ENCODE measurements around the gene SMIM1.
A peak's percentile ranks its signal among the peaks of the same experiment; 100 is the strongest.

SMIM1 gene

DNA sequence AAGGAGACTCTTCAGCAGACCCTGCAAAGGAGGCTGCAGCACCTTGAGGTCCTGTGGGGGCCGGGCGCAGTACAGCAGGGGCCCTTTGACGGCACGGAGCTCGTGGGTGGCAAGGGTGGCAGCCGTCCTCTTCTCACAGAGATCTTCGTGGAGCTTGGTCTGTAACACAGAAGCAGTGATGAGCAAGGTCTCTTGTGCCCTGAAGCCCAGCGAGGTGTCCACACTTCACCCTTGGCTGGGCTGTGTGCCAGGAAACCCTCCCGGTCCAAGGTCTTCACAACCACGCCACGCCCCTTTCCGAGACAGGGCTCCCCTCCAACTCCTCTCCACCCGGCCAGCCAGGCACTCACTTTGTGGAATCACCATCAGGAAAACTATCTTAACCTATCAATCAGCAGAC, 12.5 kb downstream of the SMIM1 start:
- Mint-ChIP-seq H3K27me3 (ENCODE audit: low read depth, poor library complexity) (peaks cover 2% of the 10 kb centered on the region), H3K27ac (peak overlapping the region; percentile 56), H3K9me3 (no peaks in the 10 kb centered on the region), H3K36me3 (ENCODE audit: low read depth) (peaks cover 53% of the 10 kb centered on the region), H3K4me3 (no peak overlapping the region), H3K4me1 (no peaks in the 10 kb centered on the region)
- TF ChIP-seq CTCF (IDR thresholded peaks at IDR 0.05) = no peak
- DNase-seq = no peak

DNA sequence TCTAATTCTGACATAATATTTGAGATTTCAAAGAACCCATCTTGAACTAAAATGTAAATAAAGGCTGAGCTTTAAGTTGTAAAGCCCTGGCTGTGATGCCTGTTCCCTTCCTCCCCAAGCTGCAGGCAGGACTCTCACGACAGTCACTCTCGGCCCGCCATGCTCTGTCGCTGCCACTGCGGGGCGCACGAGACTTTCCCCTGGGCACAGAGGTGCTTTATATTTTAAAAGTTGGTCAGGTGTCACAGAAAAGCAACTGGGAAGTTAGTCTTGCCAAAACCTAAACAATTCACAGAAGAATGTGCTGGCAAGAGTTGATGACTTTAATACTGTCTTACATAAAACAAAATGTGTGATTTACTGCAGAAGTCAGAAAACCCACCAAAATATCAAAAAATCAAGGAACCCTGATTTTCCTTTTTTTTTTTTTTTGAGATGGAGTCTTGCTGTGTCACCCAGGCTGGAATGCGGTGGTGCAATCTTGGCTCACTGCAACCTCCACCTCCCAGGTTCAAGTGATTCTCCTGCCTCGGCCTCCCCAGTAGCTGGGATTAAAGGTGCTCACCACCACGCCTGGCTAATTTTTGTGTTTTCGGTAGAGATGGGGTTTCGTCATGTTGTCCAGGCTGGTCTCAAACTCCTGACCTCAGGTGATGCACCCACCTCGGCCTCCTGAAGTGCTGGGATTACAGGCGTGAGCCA, 13.1 kb downstream of the SMIM1 start:
- Mint-ChIP-seq H3K27me3 (ENCODE audit: low read depth, poor library complexity) (peaks cover 2% of the 10 kb centered on the region), H3K4me3 (no peak overlapping the region), H3K4me1 (no peaks in the 10 kb centered on the region), H3K27ac (peak overlapping the region; percentile 56), H3K9me3 (no peaks in the 10 kb centered on the region), H3K36me3 (ENCODE audit: low read depth) (peaks cover 47% of the 10 kb centered on the region)
- DNase-seq = peak; percentile 43
- peak; percentile 42 for TF ChIP-seq CTCF (IDR thresholded peaks at IDR 0.05)

DNA sequence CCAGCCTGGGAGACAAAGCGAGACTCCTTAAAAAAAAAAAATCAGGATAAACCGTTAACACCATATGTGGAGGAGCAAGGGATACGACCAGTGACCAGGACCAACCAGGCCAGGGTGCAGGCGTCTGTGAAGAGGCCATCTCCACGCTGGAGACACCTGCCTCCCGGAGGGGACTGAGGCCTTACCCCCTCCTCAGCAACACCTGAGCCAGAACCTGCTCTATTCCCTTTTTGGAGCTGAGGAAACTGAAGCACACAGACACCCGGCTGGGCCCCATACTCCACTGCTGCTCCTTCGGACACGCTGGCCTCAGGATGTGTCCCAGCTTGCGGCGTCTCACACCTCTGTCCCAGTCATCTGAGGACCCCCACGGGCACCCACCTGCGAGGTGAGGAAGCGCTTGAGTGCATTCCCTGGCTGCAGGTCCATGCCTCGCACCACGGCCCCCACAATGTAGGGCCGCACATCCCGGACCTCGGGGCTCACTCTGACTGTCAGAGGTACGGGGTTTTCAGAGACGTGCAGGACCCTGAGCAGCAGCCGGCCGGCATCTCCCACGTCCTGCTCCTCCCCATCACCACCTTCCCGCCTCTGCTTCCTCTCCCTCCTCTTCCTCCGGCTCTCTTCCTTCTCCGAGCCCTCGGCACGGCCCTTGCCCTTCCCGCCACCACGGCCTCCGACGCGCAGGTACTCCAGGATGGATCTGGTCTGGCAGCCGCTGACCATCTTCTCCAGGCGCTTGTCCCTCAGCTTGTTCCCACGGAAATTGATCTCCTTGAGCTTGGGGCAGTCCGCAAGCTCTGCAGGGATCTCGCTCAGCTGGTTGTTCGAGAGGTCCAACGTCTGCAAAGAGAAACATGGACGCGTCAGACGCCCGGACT, 14.2 kb downstream of the SMIM1 start:
- DNase-seq = no peak
- Mint-ChIP-seq H3K9me3 (no peaks in the 10 kb centered on the region), H3K4me1 (no peaks in the 10 kb centered on the region), H3K4me3 (no peak overlapping the region), H3K27me3 (ENCODE audit: low read depth, poor library complexity) (peaks cover 2% of the 10 kb centered on the region), H3K27ac (peak overlapping the region; percentile 80), H3K36me3 (ENCODE audit: low read depth) (peaks cover 36% of the 10 kb centered on the region)
- TF ChIP-seq CTCF (IDR thresholded peaks at IDR 0.05) = no peak

DNA sequence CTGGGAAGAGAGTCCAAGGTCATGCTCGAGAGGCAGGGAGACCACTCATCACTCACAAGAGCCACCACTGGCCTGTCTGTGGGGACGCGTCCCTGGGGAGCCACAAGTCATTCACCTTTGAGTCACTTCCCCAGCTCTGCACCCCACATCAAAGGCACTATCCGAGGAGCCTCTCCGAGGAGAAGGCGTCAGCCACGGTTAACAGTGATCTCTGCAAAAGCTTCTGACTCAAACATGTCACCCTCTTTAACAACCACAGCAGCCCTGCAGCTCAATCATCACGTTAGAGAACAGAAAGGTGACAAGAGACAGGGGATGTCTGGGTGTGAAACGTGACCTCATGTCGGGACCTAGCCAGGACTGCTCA, 14.8 kb downstream of the SMIM1 start:
- H3K27ac Mint-ChIP-seq = peak overlapping the region; percentile 80
- no peak for DNase-seq
- no peak for TF ChIP-seq CTCF (IDR thresholded peaks at IDR 0.05)
- H3K9me3 Mint-ChIP-seq = no peaks in the 10 kb centered on the region
- H3K4me1 Mint-ChIP-seq = no peaks in the 10 kb centered on the region
- no peak overlapping the region for H3K4me3 Mint-ChIP-seq
- H3K36me3 Mint-ChIP-seq (ENCODE audit: low read depth) = peaks cover 30% of the 10 kb centered on the region
- H3K27me3 Mint-ChIP-seq (ENCODE audit: low read depth, poor library complexity) = peaks cover 2% of the 10 kb centered on the region

DNA sequence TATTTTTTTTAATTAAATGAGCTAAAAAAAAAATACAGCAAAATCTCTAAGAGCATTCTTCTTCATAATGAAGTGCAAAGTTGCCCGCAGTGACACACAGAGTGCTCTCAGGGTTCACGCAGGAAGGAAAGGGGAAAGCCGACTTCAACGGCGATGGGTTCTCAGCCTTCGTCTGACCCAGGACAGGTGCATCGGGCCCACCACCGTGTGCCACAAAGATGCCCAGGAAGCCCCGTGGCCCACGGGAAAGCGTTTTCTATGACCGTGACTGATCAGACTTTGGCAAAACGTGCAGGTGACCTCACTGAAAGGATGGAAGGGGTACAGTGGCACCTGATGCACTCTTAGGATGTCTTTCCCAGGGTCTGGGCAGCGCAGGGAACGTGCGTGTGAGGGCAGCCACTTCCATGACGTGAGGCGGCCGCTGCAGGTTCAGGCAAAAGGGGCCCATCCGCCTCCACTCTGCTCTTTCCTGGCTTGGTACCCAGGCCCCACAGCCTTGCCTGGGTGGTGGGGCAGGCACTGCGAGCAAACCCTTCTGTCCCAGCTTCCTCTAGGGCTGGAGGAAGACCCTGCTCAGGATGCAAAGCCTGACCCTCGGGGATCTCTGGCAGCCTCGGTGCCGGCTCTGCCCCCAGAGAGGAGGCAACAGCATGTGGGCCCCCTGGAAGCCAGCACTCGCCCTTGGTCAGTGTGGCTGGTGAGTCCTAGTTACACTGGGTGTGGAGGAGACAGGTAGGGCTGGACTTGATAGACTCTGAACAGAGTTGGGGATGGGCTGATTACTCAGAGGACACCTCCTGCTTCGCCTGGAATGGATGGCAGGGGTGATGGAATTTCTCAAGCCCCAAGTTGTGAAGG, 15.4 kb downstream of the SMIM1 start:
- Mint-ChIP-seq H3K27me3 (ENCODE audit: low read depth, poor library complexity) (peaks cover 2% of the 10 kb centered on the region), H3K4me1 (peaks cover 6% of the 10 kb centered on the region), H3K4me3 (no peak overlapping the region), H3K27ac (peak overlapping the region; percentile 45), H3K36me3 (ENCODE audit: low read depth) (peaks cover 30% of the 10 kb centered on the region), H3K9me3 (no peaks in the 10 kb centered on the region)
- DNase-seq = no peak
- TF ChIP-seq CTCF (IDR thresholded peaks at IDR 0.05) = no peak

Measured in nephron progenitor cell (in vitro differentiated cells).